Natural killer cell (primary cell): ENCODE measurements around the gene ABHD16A. TPM values are rescaled to one million over a fixed set of nuclear protein-coding genes. Genes with fewer than 3 reads are reported as not detected.

Source experiments
- ATAC-seq, 3 donors: fragments of 150-1000 bp in 2 of 3; fragments of 200-7000 bp in 1 of 3; cut with Tn5 transposase; 1 replicate in 1 of 3; 2 replicates in 2 of 3; pipeline ENCODE4 v1.10.0; 2021; ENCODE audit warnings: mild to moderate bottlenecking in 2 of 3, moderate library complexity in 2 of 3
- DNase-seq, 2 donors: peaks; one replicate each; pipeline versions ENCODE4 v3.0.0 to v3.0.0-alpha.2; 2013 to 2021; ENCODE audit warnings: mixed read lengths in 1 of 2
- H3K27ac ChIP-seq: one replicate; pipeline ENCODE4 v1.5.1; 2013; ENCODE audit warnings: mild to moderate bottlenecking, low read length
- H3K27me3 ChIP-seq: one replicate; pipeline ENCODE4 v1.6.1; 2013; ENCODE audit warnings: low read length; ENCODE audit not compliant: control insufficient read depth, insufficient read depth
- H3K36me3 ChIP-seq: one replicate; pipeline ENCODE4 v1.6.1; 2013; ENCODE audit warnings: low read length; ENCODE audit not compliant: control insufficient read depth, insufficient read depth
- H3K4me1 ChIP-seq: one replicate; pipeline ENCODE4 v1.6.1; 2013; ENCODE audit warnings: low read length; ENCODE audit not compliant: control insufficient read depth, insufficient read depth
- H3K4me3 ChIP-seq: one replicate; pipeline ENCODE4 v1.5.1; 2013; ENCODE audit warnings: low read length
- H3K9me3 ChIP-seq: one replicate; pipeline ENCODE4 v1.6.1; 2013; ENCODE audit warnings: low read length; ENCODE audit not compliant: control insufficient read depth, insufficient read depth
- H3K27ac Mint-ChIP-seq, 2 donors: one replicate each; pipeline ENCODE4 v1.8.0; 2022; ENCODE audit warnings: mild to moderate bottlenecking in 2 of 2, mixed read lengths in 2 of 2, moderate library complexity in 1 of 2
- H3K27me3 Mint-ChIP-seq, 2 donors: one replicate each; pipeline ENCODE4 v1.8.0; 2022; ENCODE audit warnings: low read depth in 2 of 2, mixed read lengths in 2 of 2
- H3K36me3 Mint-ChIP-seq: one replicate; pipeline ENCODE4 v1.8.0; 2022; ENCODE audit warnings: mixed read lengths
- H3K4me1 Mint-ChIP-seq, 2 donors: one replicate each; pipeline ENCODE4 v1.8.0; 2022; ENCODE audit warnings: mixed read lengths in 2 of 2
- H3K4me3 Mint-ChIP-seq: one replicate; pipeline ENCODE4 v1.8.0; 2022; ENCODE audit warnings: mild to moderate bottlenecking, moderate library complexity, mixed read lengths
- H3K9me3 Mint-ChIP-seq, 2 donors: one replicate each; pipeline ENCODE4 v1.8.0; 2022; ENCODE audit warnings: mixed read lengths in 2 of 2
- CTCF ChIP-seq: fragments of 200-600 bp; IDR thresholded peaks from one replicate; pipeline ENCODE4 v1.8.0; 2022; ENCODE audit warnings: antibody characterized with exemption
- WGBS: methylation state at CpG from one replicate; pipeline ENCODE4 v1.1.7; 2013; ENCODE audit warnings: missing lambda C conversion rate; ENCODE audit not compliant: insufficient coverage; 5-methylcytosine and 5-hydroxymethylcytosine counted together
- intact Hi-C: fragments of 100-400 bp; cut with micrococcal nuclease; formaldehyde crosslinking; loops from one replicate; pipeline ENCODE4 v1.14.2; 2022
- total RNA-seq, 4 donors: library from RNA; stranded (reverse); fragments of 120-200 nt in 1 of 4; gene quantifications; one replicate each; pipeline versions ENCODE4 v1.2.3 to v1.2.4, GENCODE V29; 2013 to 2022

The ABHD16A gene
- total RNA-seq, 3 donors from 2014 or later (not counting 1 experiment from before 2014, with no cell fraction given) = 92.0 to 97.6 (median 94.2) TPM

- no peaks in the 10 kb centered on the region for H3K27me3 Mint-ChIP-seq
- Histone ChIP-seq H3K36me3 (peaks cover 24% of the 10 kb centered on the region), H3K27ac (peak overlapping the region; percentile 98), H3K4me1 (peaks cover 28% of the 10 kb centered on the region), H3K9me3 (no peaks in the 10 kb centered on the region), H3K27me3 (no peaks in the 10 kb centered on the region), H3K4me3 (peak overlapping the region; percentile 80)
- H3K9me3 Mint-ChIP-seq = no peaks in the 10 kb centered on the region
- ATAC-seq (no peak), DNase-seq (no peak)
- peak overlapping the region; percentile 96 to 98 for H3K27ac Mint-ChIP-seq
- 47% methylated on average over 7 of the region's 7 CpGs for WGBS
- no peak for TF ChIP-seq CTCF
- peak overlapping the region; percentile 99 for H3K4me3 Mint-ChIP-seq
- H3K36me3 Mint-ChIP-seq = no peaks in the 10 kb centered on the region
- H3K4me1 Mint-ChIP-seq = peaks cover 24 to 37% of the 10 kb centered on the region in 2 donors
- intact Hi-C loops = loop anchor here (2.0 to 5.0 kb wide), 2 partner anchors 37 to 50 kb away; partner anchors contain the start of genes BAG6 and GPANK1
Measured at GRCh38 chr6:31701666-31702404, 1.3 kb downstream of the ABHD16A start.

GRCh38 chr6:31700740-31701401, 2.3 kb downstream of the ABHD16A start:
- H3K27ac Mint-ChIP-seq = peak overlapping the region; percentile 96 to 98
- peaks cover 24 to 37% of the 10 kb centered on the region in 2 donors for H3K4me1 Mint-ChIP-seq
- DNase-seq (no peak), ATAC-seq (no peak)
- intact Hi-C loops = loop anchor here (5.0 kb wide), 1 partner anchor 49 kb away; the partner anchor contains the start of gene BAG6
- H3K36me3 Mint-ChIP-seq = no peaks in the 10 kb centered on the region
- WGBS = 86% methylated on average over 3 of the region's 5 CpGs
- Histone ChIP-seq H3K27ac (no peak overlapping the region), H3K27me3 (no peaks in the 10 kb centered on the region), H3K9me3 (no peaks in the 10 kb centered on the region), H3K4me1 (peaks cover 28% of the 10 kb centered on the region), H3K4me3 (no peak overlapping the region), H3K36me3 (peaks cover 27% of the 10 kb centered on the region)
- TF ChIP-seq CTCF = no peak
- peak overlapping the region; percentile 99 for H3K4me3 Mint-ChIP-seq
- H3K27me3 Mint-ChIP-seq = no peaks in the 10 kb centered on the region
- no peaks in the 10 kb centered on the region for H3K9me3 Mint-ChIP-seq

- no peak for DNase-seq
- Histone ChIP-seq H3K36me3 (peaks cover 51% of the 10 kb centered on the region), H3K4me3 (no peak overlapping the region), H3K4me1 (peaks cover 19% of the 10 kb centered on the region), H3K27me3 (no peaks in the 10 kb centered on the region), H3K27ac (no peak overlapping the region), H3K9me3 (no peaks in the 10 kb centered on the region)
- Mint-ChIP-seq H3K27ac (peak overlapping the region; percentile 6 to 34), H3K4me1 (peaks cover 15 to 30% of the 10 kb centered on the region in 2 donors), H3K4me3 (no peak overlapping the region), H3K27me3 (no peaks in the 10 kb centered on the region), H3K9me3 (no peaks in the 10 kb centered on the region), H3K36me3 (no peaks in the 10 kb centered on the region)
- intact Hi-C loops = no loop called here
- ATAC-seq = no peak
- no peak for TF ChIP-seq CTCF
- WGBS = 69% methylated on average over 3 of the region's 3 CpGs
Measured at GRCh38 chr6:31697555-31697954, 5.6 kb downstream of the ABHD16A start.
